GM18499 (cell line): ENCODE results near the gene SCN4A.
"Not testable (repeated sequence)": the region's sequence is repeated elsewhere in the genome, so short reads cannot be mapped to it uniquely, and the experiment has no call there.

Source experiments
- ATAC-seq: cut with Tn5 transposase; IDR thresholded peaks from one replicate; pipeline ENCODE4 v1.9.1; 2021; ENCODE audit warnings: moderate number of reproducible peaks; ENCODE audit not compliant: insufficient read depth, unreplicated experiment

SCN4A gene

GRCh38 chr17:63894821-63895220 lies 77.9 kb downstream of the SCN4A start:
- ATAC-seq, result not testable (repeated sequence)

DNA sequence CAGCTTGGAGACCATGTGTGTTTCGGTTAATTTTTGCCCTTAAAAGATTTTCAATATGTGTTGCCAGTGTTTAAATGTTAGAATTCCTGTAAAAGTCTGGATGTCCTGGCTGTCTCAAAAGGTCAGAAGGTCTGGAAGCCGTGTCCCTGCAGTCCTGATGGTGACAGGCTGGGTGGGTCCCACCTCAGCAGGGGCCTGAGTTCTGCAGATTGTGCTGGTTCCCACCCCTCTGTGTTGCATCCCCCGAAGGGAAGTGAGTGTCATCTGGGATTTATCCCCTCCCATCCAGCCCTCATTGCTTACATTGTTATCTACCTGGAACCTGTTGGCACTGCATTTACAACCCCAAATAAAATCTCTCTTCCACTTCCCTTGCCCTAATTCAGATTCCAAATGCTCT lies 78.7 kb downstream of the SCN4A start:
- not testable (repeated sequence) for ATAC-seq

- not testable (repeated sequence) for ATAC-seq
Measured at GRCh38 chr17:63892316-63893037, 80.2 kb downstream of the SCN4A start.

DNA sequence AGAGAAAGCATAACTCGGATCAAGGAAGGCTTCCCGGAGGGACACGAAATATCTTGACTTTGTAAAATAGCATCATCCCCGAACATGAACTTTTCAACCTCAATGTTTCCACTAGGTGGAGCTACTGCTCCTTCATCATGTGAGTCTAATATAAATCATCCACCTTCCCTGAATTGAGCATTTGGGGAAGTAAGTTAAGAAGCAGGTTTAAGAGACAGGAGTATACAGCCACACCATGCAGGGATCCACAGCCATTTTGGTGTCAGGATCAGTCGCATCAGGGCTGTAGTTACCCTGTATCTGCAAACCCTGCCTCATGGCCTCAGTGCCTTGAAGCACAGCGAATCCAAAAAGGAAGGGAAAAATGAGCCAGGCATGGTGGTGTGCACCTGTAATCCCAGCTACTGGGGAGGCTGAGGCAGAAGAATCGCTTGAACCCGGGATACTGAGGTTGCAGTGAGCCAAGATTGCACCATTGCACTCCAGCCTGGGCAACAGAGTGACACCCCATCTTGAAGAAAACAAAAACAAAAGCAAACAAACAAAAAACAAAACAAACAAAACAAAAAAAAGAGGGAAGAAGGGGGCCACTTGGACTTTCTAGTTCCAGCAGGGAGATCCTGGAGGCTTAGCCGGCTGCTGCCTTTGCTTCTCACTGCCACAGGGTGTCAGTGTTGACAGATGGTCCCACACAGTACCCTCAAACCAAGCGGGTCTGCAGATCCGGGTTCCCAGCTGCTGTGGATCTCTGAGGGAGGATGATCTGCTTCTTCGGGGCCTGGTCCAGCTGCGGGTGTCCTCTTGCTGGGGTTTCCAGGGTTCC lies 83.5 kb downstream of the SCN4A start:
- ATAC-seq, result not testable (repeated sequence)
